GM12878 (cell line): Measurements from ENCODE around the gene TRIP12. TPM values are rescaled to one million over a fixed set of nuclear protein-coding genes. Genes with fewer than 3 reads are reported as not detected.

Experiments used
- ATAC-seq: fragments of 200-7000 bp; cut with Tn5 transposase; 3 replicates; pipeline ENCODE4 v1.9.1; 2020; ENCODE audit warnings: mild to moderate bottlenecking, moderate library complexity
- BruUV-seq: library from RNA; stranded (reverse); fragments of 400-500 nt; replicated peaks from 2 replicates; lab custom pipeline; 2021; lab: Mats Ljungman, UMichigan
- CTCF ChIA-PET: fragments of 300-600 bp; sonication (Branson Sonifier 250); formaldehyde crosslinking; extraction: SDS; loops from one replicate; lab custom pipeline; 2021; ENCODE audit warnings: inconsistent platforms; lab: Yijun Ruan, JAX
- POLR2A ChIA-PET: fragments of 350-600 bp; formaldehyde crosslinking; extraction: SDS; loops from one replicate; lab custom pipeline; 2021; ENCODE audit warnings: inconsistent platforms; lab: Charles Lee
- RAD21 ChIA-PET: fragments of 300-600 bp; sonication (Branson Sonifier 250); formaldehyde crosslinking; loops from one replicate; lab custom pipeline; 2023; ENCODE audit warnings: antibody characterized with exemption; ENCODE audit not compliant: unreplicated experiment; lab: Charles Lee
- SMC1A ChIA-PET: fragments of 300-600 bp; sonication (Branson Sonifier 250); formaldehyde crosslinking; loops from one replicate; lab custom pipeline; 2023; ENCODE audit not compliant: unreplicated experiment, uncharacterized antibody; lab: Charles Lee
- DNase-seq: peaks from one replicate; pipeline ENCODE4 v3.0.0-alpha.2; 2011; ENCODE audit warnings: low read depth, low spot score
- FAIRE-seq: peaks from 3 replicates; lab custom pipeline; 2011; peaks lifted over from hg19 to GRCh38; lab: Jason Lieb, UNC
- H2AFZ ChIP-seq: 2 replicates; pipeline ENCODE4 v1.6.0; 2011; ENCODE audit warnings: low read depth, low read length, control low read depth; ENCODE audit not compliant: control insufficient read depth
- H3K27ac ChIP-seq: 2 replicates; pipeline ENCODE4 v1.5.1; 2011; ENCODE audit warnings: control low read depth; ENCODE audit not compliant: control insufficient read depth, insufficient read depth
- H3K27me3 ChIP-seq, 2 experiments: replicated peaks in 1 of 2; 2 replicates each; pipeline versions ENCODE4 v1.6.0 to v1.6.1; 2011; ENCODE audit warnings: low read length in 1 of 2; ENCODE audit not compliant: control insufficient read depth in 2 of 2, insufficient read depth in 2 of 2
- H3K36me3 ChIP-seq, 2 experiments: 2 replicates each; pipeline ENCODE4 v1.5.1; 2011; ENCODE audit warnings: low read length in 1 of 2; ENCODE audit not compliant: control insufficient read depth in 2 of 2, insufficient read depth in 2 of 2
- H3K4me1 ChIP-seq: 2 replicates; pipeline ENCODE4 v1.6.1; 2011; ENCODE audit warnings: mild to moderate bottlenecking, low read length, moderate library complexity, mixed read lengths; ENCODE audit not compliant: control insufficient read depth, insufficient read depth
- H3K4me2 ChIP-seq: 2 replicates; pipeline ENCODE4 v1.6.0; 2011; ENCODE audit warnings: control low read depth; ENCODE audit not compliant: control insufficient read depth, insufficient read depth
- H3K4me3 ChIP-seq: fragments of 200-600 bp; sonication (generic); 2 replicates; pipeline ENCODE4 v1.5.1; 2016
- H3K79me2 ChIP-seq: 2 replicates; pipeline ENCODE4 v1.6.0; 2011; ENCODE audit warnings: low read length; ENCODE audit not compliant: control insufficient read depth, insufficient read depth
- H3K9ac ChIP-seq: 2 replicates; pipeline ENCODE4 v1.8.0; 2011; ENCODE audit warnings: low read length, control low read depth, mixed read lengths; ENCODE audit not compliant: control insufficient read depth, insufficient read depth
- H3K9me3 ChIP-seq: replicated peaks from 3 replicates; pipeline ENCODE4 v1.5.1; 2011; ENCODE audit warnings: mild to moderate bottlenecking, low read length; ENCODE audit not compliant: control insufficient read depth, insufficient read depth
- H4K20me1 ChIP-seq: 2 replicates; pipeline ENCODE4 v1.6.0; 2011; ENCODE audit not compliant: control insufficient read depth, insufficient read depth
- HDAC6 ChIP-seq: fragments of 200-600 bp; sonication (generic); IDR thresholded peaks from one replicate; pipeline ENCODE4 v1.8.0; 2017; ENCODE audit warnings: antibody characterized with exemption; ENCODE audit not compliant: unreplicated experiment
- IKZF2 ChIP-seq, 2 experiments: fragments of 450-650 bp; IDR thresholded peaks; 2 replicates each; pipeline ENCODE4 v1.6.1; 2017; ENCODE audit warnings: mild to moderate bottlenecking in 2 of 2, moderate library complexity in 2 of 2
- SUZ12 ChIP-seq: fragments of 200-600 bp; sonication (generic); IDR thresholded peaks from one replicate; pipeline ENCODE4 v1.6.1; 2018; ENCODE audit warnings: antibody characterized with exemption, mild to moderate bottlenecking; ENCODE audit not compliant: unreplicated experiment
- WGBS: methylation state at CpG from one replicate; pipeline ENCODE4 v1.1.6; 2016; ENCODE audit warnings: low lambda C conversion rate; ENCODE audit not compliant: insufficient replicate concordance, insufficient coverage; ENCODE audit errors: missing lambda C conversion rate; 5-methylcytosine and 5-hydroxymethylcytosine counted together
- in situ Hi-C: fragments of 300-500 bp; cut with MboI; formaldehyde crosslinking; loops from 9 replicates; pipeline ENCODE4 v1.14.3; 2018; ENCODE audit warnings: mixed read lengths
- intact Hi-C: fragments of 100-400 bp; cut with micrococcal nuclease; formaldehyde crosslinking; loops from one replicate; pipeline ENCODE4 v1.14.2; 2022; ENCODE audit not compliant: unreplicated experiment
- polyA plus RNA-seq, 11 experiments: library from polyadenylated mRNA; depleted of rRNA in 4 of 11; unstranded in 6 of 11; stranded (reverse) in 5 of 11; fragments of >200 nt; fragmentation: Nextera tagmentation in 4 of 11; fragmentation: Illumina TruSeq in 1 of 11; extraction: Ambion mirVana in 4 of 11; extraction: Trizol in 1 of 11; gene quantifications; 1 replicate in 1 of 11; 2 replicates in 10 of 11; pipeline versions ENCODE4 v1.2.1 to v1.2.3, GENCODE V29; 2011 to 2016; ENCODE audit warnings: inconsistent platforms in 2 of 11, missing spikeins in 2 of 11, low read depth in 1 of 11
- small RNA-seq: library from RNA; depleted of rRNA; stranded (forward); fragments of <200 nt; gene quantifications from one replicate; pipeline ENCODE3, GENCODE V24; 2014
- total RNA-seq, 4 experiments: library from RNA; depleted of rRNA in 3 of 4; stranded (reverse); fragments of >200 nt in 3 of 4; fragmentation: Illumina TruSeq in 1 of 4; extraction: Trizol in 1 of 4; gene quantifications; 2 replicates each; pipeline versions ENCODE4 v1.2.1 to v1.2.3, GENCODE V29; 2013 to 2021

The TRIP12 gene
- total and polyA plus RNA-seq, 10 of the 15 experiments (the other 5 are each of a cell fraction or from before 2014, with no cell fraction given), result 23.1 to 207 (median 97.0) TPM

DNA sequence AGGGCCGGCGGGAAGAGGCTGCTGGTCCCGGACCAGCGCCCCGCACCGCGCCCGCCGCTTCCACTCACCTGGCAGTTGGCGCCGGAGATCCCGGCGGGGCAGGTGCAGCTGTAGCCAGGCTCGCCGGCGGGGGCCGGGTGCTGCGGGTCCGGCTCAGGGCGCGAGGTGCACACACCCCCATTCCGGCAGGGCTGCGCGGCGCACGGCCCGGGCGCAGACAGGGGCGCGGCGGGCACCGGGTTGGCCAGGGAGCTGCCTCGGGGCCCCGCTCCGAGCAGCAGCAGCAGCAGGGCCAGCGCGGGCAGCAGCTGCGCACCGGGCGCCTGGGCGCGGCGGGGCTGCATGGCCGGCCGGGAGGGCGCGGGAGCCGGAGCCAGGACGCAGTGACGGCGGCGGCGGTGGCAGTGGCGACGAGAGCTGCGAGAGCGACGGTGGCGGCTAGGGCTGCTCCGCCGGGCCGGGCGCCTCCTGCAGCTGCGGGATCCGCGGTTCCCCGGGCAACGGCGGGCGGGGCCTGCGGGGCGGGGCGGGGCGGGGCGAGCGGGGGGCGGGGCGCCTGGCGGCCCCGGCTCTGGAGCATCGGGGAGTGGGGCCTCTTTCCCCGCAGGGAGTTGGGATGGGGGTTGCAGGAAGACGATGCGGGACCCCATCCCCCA is 207.6 kb downstream of the TRIP12 start, which contains the start of gene DNER:
Gene DNER, minus strand, starts transcription at position 476 of the 656 bp plus-strand sequence. Its CDS starts 132 bp downstream, at position 344.
- no peak within 1 kb of the TSS for H3K27ac ChIP-seq
- H3K4me2 ChIP-seq, result peak within 1 kb of the TSS; percentile 90
- no TSS peak for BruUV-seq
- no peak for DNase-seq
- peak; percentile 63 for TF ChIP-seq HDAC6
- peak; percentile 94 for TF ChIP-seq SUZ12
- TF ChIP-seq IKZF2 (IDR thresholded peaks at IDR 0.05), result no peak
- ChIA-PET SMC1A (no interaction called here), POLR2A (no interaction called here), RAD21 (no interaction called here), CTCF (interaction anchor here (0.9 kb wide), 1 partner anchor 280 kb away, joined by 3 read pairs; no protein-coding TSS in a partner anchor)
- in situ Hi-C loops (no loop called here), intact Hi-C loops (no loop called here)
- peak; percentile 78 for ATAC-seq
- H3K36me3 ChIP-seq, result no peaks in the 10 kb centered on the region
- no peaks in the 10 kb centered on the region for H3K4me1 ChIP-seq
- no peak within 1 kb of the TSS for H3K9ac ChIP-seq
- no peak within 1 kb of the TSS for H3K4me3 ChIP-seq
- WGBS, result 3% methylated on average over 41 of the region's 84 CpGs
- no peaks in the 10 kb centered on the region for H3K79me2 ChIP-seq
- H3K27me3 ChIP-seq, result peaks cover 8 to 39% of the 10 kb centered on the region in 2 experiments
- no peak within 1 kb of the TSS for H2AFZ ChIP-seq
- no peaks in the 10 kb centered on the region for H4K20me1 ChIP-seq
- FAIRE-seq, result no peak
- H3K9me3 ChIP-seq, result no peaks in the 10 kb centered on the region

Small RNAs within 50 kb of the gene (small RNA-seq; reads per million reads assigned to genes)
- gene RNU6-613P (not detected), gene RNU6-964P (not detected)

Other genes starting within 250 kb of the TRIP12 start
- not detected in 2 replicates for gene DNER, start 207.5 kb downstream of the TRIP12 start, total RNA-seq (2014; rRNA removed)
- not detected in 2 replicates for gene DNER, start 207.5 kb downstream of the TRIP12 start, total RNA-seq (2014; rRNA removed; fragmentation: Illumina TruSeq; extraction: Trizol)
- not detected in 2 replicates for gene DNER, start 207.5 kb downstream of the TRIP12 start, total RNA-seq (2021)
- not detected in 2 replicates for gene DNER, start 207.5 kb downstream of the TRIP12 start, polyA plus RNA-seq (2011; rRNA removed)
- not detected in 2 replicates for gene DNER, start 207.5 kb downstream of the TRIP12 start, polyA plus RNA-seq (2014; fragmentation: Illumina TruSeq; extraction: Trizol)
- under 1 TPM; 0.07 to 0.08 TPM for gene DNER, start 207.5 kb downstream of the TRIP12 start, polyA plus RNA-seq (2014; fragmentation: Nextera tagmentation; extraction: Ambion mirVana)
- not detected in 2 replicates for gene DNER, start 207.5 kb downstream of the TRIP12 start, polyA plus RNA-seq (2014; rRNA removed)
- gene DNER, start 207.5 kb downstream of the TRIP12 start, polyA plus RNA-seq (2016; fragmentation: Nextera tagmentation; extraction: Ambion mirVana), result under 1 TPM in 1 of 2 experiments, not detected in 1; 0.04 TPM
- gene FBXO36, start 494 bp upstream of the TRIP12 start, total RNA-seq (2014; rRNA removed), result 1.4 and 2.1 TPM in 2 replicates
- gene FBXO36, start 494 bp upstream of the TRIP12 start, total RNA-seq (2014; rRNA removed; fragmentation: Illumina TruSeq; extraction: Trizol), result 1.7 and 1.9 TPM in 2 replicates
- gene FBXO36, start 494 bp upstream of the TRIP12 start, total RNA-seq (2021), result 0.82 and 1.0 TPM in 2 replicates
- gene FBXO36, start 494 bp upstream of the TRIP12 start, polyA plus RNA-seq (2011; rRNA removed), result 0.79 and 0.94 TPM in 2 replicates
- 1.1 and 1.7 TPM in 2 replicates for gene FBXO36, start 494 bp upstream of the TRIP12 start, polyA plus RNA-seq (2014; fragmentation: Illumina TruSeq; extraction: Trizol)
- 1 to 10 TPM; 1.7 to 2.7 TPM for gene FBXO36, start 494 bp upstream of the TRIP12 start, polyA plus RNA-seq (2014; fragmentation: Nextera tagmentation; extraction: Ambion mirVana)
- 0.95 and 1.1 TPM in 2 replicates for gene FBXO36, start 494 bp upstream of the TRIP12 start, polyA plus RNA-seq (2014; rRNA removed)
- 1 to 10 TPM; 1.3 to 1.4 TPM for gene FBXO36, start 494 bp upstream of the TRIP12 start, polyA plus RNA-seq (2016; fragmentation: Nextera tagmentation; extraction: Ambion mirVana)
- gene SLC16A14, start 146.9 kb upstream of the TRIP12 start, total RNA-seq (2014; rRNA removed), result 4.5 and 5.9 TPM in 2 replicates
- 3.6 and 4.2 TPM in 2 replicates for gene SLC16A14, start 146.9 kb upstream of the TRIP12 start, total RNA-seq (2014; rRNA removed; fragmentation: Illumina TruSeq; extraction: Trizol)
- 5.6 and 6.4 TPM in 2 replicates for gene SLC16A14, start 146.9 kb upstream of the TRIP12 start, total RNA-seq (2021)
- gene SLC16A14, start 146.9 kb upstream of the TRIP12 start, polyA plus RNA-seq (2011; rRNA removed), result not detected in 2 replicates
- gene SLC16A14, start 146.9 kb upstream of the TRIP12 start, polyA plus RNA-seq (2014; fragmentation: Illumina TruSeq; extraction: Trizol), result 3.9 and 4.1 TPM in 2 replicates
- gene SLC16A14, start 146.9 kb upstream of the TRIP12 start, polyA plus RNA-seq (2014; fragmentation: Nextera tagmentation; extraction: Ambion mirVana), result 1 to 10 TPM in 1 of 2 experiments, under 1 TPM in 1; 0.87 to 1.6 TPM
- 2.9 and 5.0 TPM in 2 replicates for gene SLC16A14, start 146.9 kb upstream of the TRIP12 start, polyA plus RNA-seq (2014; rRNA removed)
- gene SLC16A14, start 146.9 kb upstream of the TRIP12 start, polyA plus RNA-seq (2016; fragmentation: Nextera tagmentation; extraction: Ambion mirVana), result 1 to 10 TPM; 3.9 to 4.6 TPM